H1 (cell line): ENCODE results near the gene FNDC10.

ENCODE experiments used
- CTCF ChIP-seq, 3 experiments: IDR thresholded peaks; 1 replicate in 2 of 3; 2 replicates in 1 of 3; pipeline versions ENCODE4 v1.5.1 to v1.6.1; 2011; ENCODE audit warnings: low read length in 3 of 3, mild to moderate bottlenecking in 3 of 3, inconsistent platforms in 2 of 3, low read depth in 1 of 3, moderate library complexity in 1 of 3; ENCODE audit not compliant: insufficient read depth in 1 of 3; ENCODE audit errors: control extremely low read depth in 1 of 3
- JUND ChIP-seq: IDR thresholded peaks from 2 replicates; pipeline ENCODE4 v1.6.1; 2011; ENCODE audit warnings: mild to moderate bottlenecking, improper control_type of control experiment, low read length
- RAD21 ChIP-seq, 2 experiments: IDR thresholded peaks in 1 of 2; conservative IDR thresholded peaks in 1 of 2; 2 replicates each; pipeline ENCODE4 v1.6.1; 2011; ENCODE audit warnings: low read depth in 2 of 2, low read length in 2 of 2, improper control_type of control experiment in 1 of 2, inconsistent platforms in 1 of 2, mild to moderate bottlenecking in 1 of 2, moderate library complexity in 1 of 2

GRCh38 chr1:1559066-1559465 lies 40.9 kb downstream of the FNDC10 start:
- no peak for TF ChIP-seq CTCF (IDR thresholded peaks at IDR 0.05; ENCODE audit: control extremely low read depth in 1 of 3, insufficient read depth in 1 of 3, low read depth in 1 of 3, low read length in 3 of 3)
- TF ChIP-seq JUND: no peak
- TF ChIP-seq RAD21 (IDR thresholded peaks at IDR 0.05 in 1 of 2, conservative IDR thresholded peaks at IDR 0.05 in 1 of 2; ENCODE audit: low read depth in 2 of 2, low read length in 2 of 2): no peak
